HL-60 (cell line): Measurements from ENCODE around the gene GLCE.

Experiments
- CTCF ChIP-seq: IDR thresholded peaks from one replicate; pipeline ENCODE4 v1.5.1; 2011; ENCODE audit warnings: low read length, control low read depth, inconsistent platforms; ENCODE audit not compliant: insufficient read depth
- GABPA ChIP-seq: IDR thresholded peaks from 2 replicates; pipeline ENCODE4 v1.6.1; 2012; ENCODE audit warnings: low read depth
- POLR2AphosphoS5 ChIP-seq: IDR thresholded peaks from 2 replicates; pipeline ENCODE4 v1.6.1; 2012; ENCODE audit warnings: low read depth
- REST ChIP-seq: IDR thresholded peaks from 2 replicates; pipeline ENCODE4 v1.6.1; 2012; ENCODE audit warnings: low read depth; ENCODE audit not compliant: insufficient replicate concordance
- SPI1 ChIP-seq: IDR thresholded peaks from 2 replicates; pipeline ENCODE4 v1.6.1; 2012; ENCODE audit warnings: low read depth, mild to moderate bottlenecking, borderline replicate concordance

- TF ChIP-seq CTCF: no peak
- no peak for TF ChIP-seq POLR2AphosphoS5
- no peak for TF ChIP-seq GABPA
- TF ChIP-seq REST: no peak
- TF ChIP-seq SPI1: no peak
Observed at GRCh38 chr15:69127306-69127705, 33.1 kb upstream of the GLCE start.
